Heart right ventricle (tissue), 16 donors: ENCODE results near the gene MRC1. TPM values are rescaled to one million over a fixed set of nuclear protein-coding genes. Genes with fewer than 3 reads are reported as not detected.

ENCODE experiments used
- ATAC-seq, 8 donors: fragments of 200-7000 bp; cut with Tn5 transposase; one replicate each; pipeline ENCODE4 v1.9.1; 2020; ENCODE audit warnings: mild to moderate bottlenecking in 8 of 8, moderate library complexity in 8 of 8, moderate number of reproducible peaks in 1 of 8
- DNase-seq, 2 donors: peaks; one replicate each; pipeline ENCODE4 v3.0.0-alpha.2; 2020
- H3K27ac ChIP-seq, 10 donors: fragments of 200-600 bp; sonication (generic) in 2 of 10; one replicate each; pipeline versions ENCODE4 v1.5.0 to v1.8.0; 2020 to 2022; ENCODE audit warnings: mild to moderate bottlenecking in 3 of 10
- H3K27me3 ChIP-seq, 7 donors: fragments of 200-600 bp; one replicate each; pipeline ENCODE4 v1.8.0; 2021 to 2022; ENCODE audit warnings: mild to moderate bottlenecking in 2 of 7
- H3K36me3 ChIP-seq, 9 donors: fragments of 200-600 bp; sonication (generic) in 1 of 9; one replicate each; pipeline versions ENCODE4 v1.5.0 to v1.8.0; 2020 to 2022; ENCODE audit warnings: mild to moderate bottlenecking in 2 of 9
- H3K4me1 ChIP-seq, 9 donors: fragments of 200-600 bp; sonication (generic) in 1 of 9; one replicate each; pipeline versions ENCODE4 v1.5.0 to v1.8.0; 2020 to 2022; ENCODE audit warnings: mild to moderate bottlenecking in 4 of 9
- H3K4me3 ChIP-seq, 10 donors: fragments of 200-600 bp; sonication (generic) in 2 of 10; one replicate each; pipeline versions ENCODE4 v1.5.0 to v1.8.0; 2020 to 2022; ENCODE audit warnings: mild to moderate bottlenecking in 7 of 10, moderate library complexity in 2 of 10
- H3K9me3 ChIP-seq, 11 donors: fragments of 200-600 bp in 10 of 11; sonication (generic) in 2 of 11; one replicate each; pipeline versions ENCODE4 v1.5.0 to v1.8.0; 2013 to 2022; ENCODE audit warnings: mild to moderate bottlenecking in 2 of 11, control low read depth in 1 of 11, moderate library complexity in 1 of 11
- CTCF ChIP-seq, 9 donors: fragments of 200-600 bp; sonication (generic) in 2 of 9; IDR thresholded peaks; one replicate each; pipeline versions ENCODE4 v1.5.0 to v1.8.0; 2021 to 2022; ENCODE audit warnings: antibody characterized with exemption in 9 of 9, mild to moderate bottlenecking in 5 of 9, moderate library complexity in 1 of 9
- WGBS, 2 donors: extraction: QIAGEN DNeasy Blood & Tissue Kit; methylation state at CpG; one replicate each; pipeline ENCODE4 v1.1.7; 2013; ENCODE audit warnings: inconsistent platforms in 1 of 2; 5-methylcytosine and 5-hydroxymethylcytosine counted together
- intact Hi-C, 10 donors: fragments of 100-400 bp; cut with DNase I; formaldehyde crosslinking; loops; one replicate each; pipeline versions ENCODE4 v1.11.1 to v1.14.2; 2022
- microRNA-seq, 2 donors: library from miRNA; unstranded; fragments of <30 nt; microRNA quantifications; one replicate each; pipeline ENCODE4 v1.2.0, GENCODE V29; 2021
- polyA plus RNA-seq, 2 donors: library from polyadenylated mRNA; stranded (reverse); fragments of 200-250 nt; gene quantifications; one replicate each; pipeline ENCODE4 v1.2.3, GENCODE V29; 2013
- total RNA-seq, 10 donors: library from RNA; stranded (reverse); fragmentation: NEBNext Ultra II Directional in 3 of 10; extraction: Animal tissue kit (Norgen Biotek cat#: 25700) in 3 of 10; gene quantifications; one replicate each; pipeline versions ENCODE4 v1.2.1 to v1.2.4, GENCODE V29; 2021 to 2023
- donor health status: Arrhythmogenic right ventricular cardiomyopathy.
- donor health status: ischemic (EF 13 %, LVEDD 7.1; RV severe dilation, severe dysfunction).
- donor health status: healthy with polysubstance abuse.
- donor health status: DM: no; HTN: yes; CAD: no.
- donor health status: DM: no; HTN: no; CAD: no.
- donor health status: ischemic (EF 25% LVEDD 6.9; RV normal size, moderate dysfunction).
- donor health status: ischemic (EF 25% LVEDD 5.7; RV mildly dilated, moderate dysfunction).
- donor health status: healthy.
- donor health status: DM: yes; HTN: yes; CAD: no.
- donor health status: Ischemic cardiomyopathy.
- donor health status: ischemic (EF 35%, LVEDD 5.7; RV mildly dilated, moderate dysfunction).
- donor health status: nonischemic (EF 11% LVEDD 7.7; RV severe dilation, severe dysfunction).
- donor health status: DM: yes; HTN: yes; CAD: no.
- donor health status: PGD.
- donor health status: ischemic (EF 29% LVEDD 5.4; RV normal size, mild dysfunction).
- donor health status: nonischemic (EF 23%, LVEDD 6.1; RV moderate dilation, normal function).

Gene MRC1
- total and polyA plus RNA-seq, 12 donors: 4.1 to 84.0 (median 7.0) TPM

DNA sequence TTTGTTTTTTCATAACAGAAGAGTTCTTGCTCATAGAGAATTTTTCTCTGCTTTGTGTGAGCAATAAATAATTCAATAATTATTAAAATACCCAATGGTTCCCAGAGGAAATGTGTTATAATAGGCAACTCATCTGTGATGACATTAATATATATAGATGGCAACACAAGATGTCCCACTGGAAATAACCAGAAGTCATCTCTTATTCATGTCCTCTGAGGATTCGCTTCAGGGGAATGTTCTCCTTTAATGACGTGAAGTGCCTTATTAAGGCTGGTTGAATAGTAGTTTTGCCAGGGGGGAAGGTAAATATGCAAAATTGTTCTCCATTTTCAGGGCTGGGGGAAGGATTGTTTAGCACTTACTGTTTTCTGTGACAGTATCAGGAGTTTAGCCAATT, 145.7 kb downstream of the MRC1 start:
- no peak for TF ChIP-seq CTCF (IDR thresholded peaks at IDR 0.05)
- 76 to 84% methylated on average over 2 of the region's 2 CpGs for WGBS, 2 donors

GRCh38 chr10:17958049-17958448, 148.9 kb downstream of the MRC1 start:
- 92 to 97% methylated on average over 7 of the region's 7 CpGs for WGBS, 2 donors
- DNase-seq (no peak), ATAC-seq (no peak)
- Histone ChIP-seq H3K4me1 (no peaks in the 10 kb centered on the region), H3K27me3 (no peaks in the 10 kb centered on the region), H3K4me3 (no peak overlapping the region), H3K9me3 (peaks cover 0 to 14% (median 5%) of the 10 kb centered on the region in 11 donors), H3K36me3 (no peaks in the 10 kb centered on the region), H3K27ac (no peak overlapping the region)
- intact Hi-C loops: no loop called here
- TF ChIP-seq CTCF (IDR thresholded peaks at IDR 0.05): no peak

More for the DNA sequence above, 145.7 kb downstream of the MRC1 start:
- no peaks in the 10 kb centered on the region for H3K27me3 ChIP-seq
- peaks cover 0 to 8% (median 3%) of the 10 kb centered on the region in 11 donors for H3K9me3 ChIP-seq
- H3K27ac ChIP-seq: no peak overlapping the region
- H3K36me3 ChIP-seq: no peaks in the 10 kb centered on the region
- H3K4me3 ChIP-seq: no peak overlapping the region
- no peak for ATAC-seq
- no peak for DNase-seq
- H3K4me1 ChIP-seq: no peaks in the 10 kb centered on the region
- intact Hi-C loops: no loop called here

DNA sequence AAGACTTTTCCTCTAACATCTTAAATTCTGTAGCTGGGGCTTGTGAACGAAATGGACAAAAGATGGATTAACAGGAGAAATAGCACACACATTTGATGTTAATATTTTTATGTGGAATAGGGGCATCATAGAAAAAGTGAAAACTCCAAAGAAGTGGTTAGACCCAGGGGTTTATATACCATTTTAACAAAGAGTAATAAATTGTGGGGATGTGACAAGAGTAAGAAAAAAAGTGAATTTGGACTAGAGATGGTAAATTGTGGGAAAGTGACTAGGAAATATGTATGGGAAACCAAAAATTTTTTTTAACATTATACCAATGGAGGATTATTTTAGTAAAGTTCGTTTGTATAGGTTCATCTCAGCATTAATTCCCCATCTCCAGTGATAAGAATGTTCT, 150.7 kb downstream of the MRC1 start:
- WGBS, 2 donors: 70 to 78% methylated on average over 2 of the region's 2 CpGs
- Histone ChIP-seq H3K27ac (no peak overlapping the region), H3K4me3 (no peak overlapping the region), H3K4me1 (no peaks in the 10 kb centered on the region), H3K36me3 (no peaks in the 10 kb centered on the region), H3K9me3 (peaks cover 0 to 14% (median 5%) of the 10 kb centered on the region in 11 donors), H3K27me3 (no peaks in the 10 kb centered on the region)
- intact Hi-C loops: no loop called here
- ATAC-seq (no peak), DNase-seq (no peak)
- TF ChIP-seq CTCF (IDR thresholded peaks at IDR 0.05): no peak

Small RNA genes lying within 50 kb of the gene (microRNA-seq; reads per million reads assigned to microRNA genes)
- 10.8 to 13.8 reads per million in 2 donors for gene MIR511

Other genes with a start within 250 kb of the MRC1 start
- 100 to 1,000 TPM; 133 to 227 (median 170) TPM for gene HACD1, start 192.0 kb upstream of the MRC1 start, total RNA-seq
- gene HACD1, start 192.0 kb upstream of the MRC1 start, polyA plus RNA-seq: 100 to 1,000 TPM; 109 to 242 TPM
- gene STAM, start 165.2 kb upstream of the MRC1 start, total RNA-seq: 10 to 100 TPM; 22.8 to 43.5 (median 31.8) TPM
- 10 to 100 TPM in 1 of 2 donors, 1 to 10 TPM in 1; 9.9 to 10.7 TPM for gene STAM, start 165.2 kb upstream of the MRC1 start, polyA plus RNA-seq
- 1 to 10 TPM in 2 of 10 donors, under 1 TPM in 7, not detected in 1; 0.08 to 2.5 (median 0.34) TPM for gene TMEM236, start 57.1 kb upstream of the MRC1 start, total RNA-seq
- under 1 TPM; 0.13 to 0.37 TPM for gene TMEM236, start 57.1 kb upstream of the MRC1 start, polyA plus RNA-seq
- gene SLC39A12, start 142.6 kb downstream of the MRC1 start, total RNA-seq: under 1 TPM in 1 of 10 donors, not detected in 9; 0.08 TPM
- gene SLC39A12, start 142.6 kb downstream of the MRC1 start, polyA plus RNA-seq: under 1 TPM in 1 of 2 donors, not detected in 1; 0.01 TPM